H9 (cell line): ENCODE data around the gene TMEM131. TPM values are rescaled to one million over a fixed set of nuclear protein-coding genes. Genes with fewer than 3 reads are reported as not detected.
A peak's percentile ranks its signal among the peaks of the same experiment; 100 is the strongest.

Experiments used
- DNase-seq: peaks from one replicate; pipeline ENCODE4 v3.0.0-alpha.2; 2017
- H2AFZ ChIP-seq: one replicate; pipeline ENCODE4 v1.6.1; 2013; ENCODE audit warnings: mild to moderate bottlenecking, low read length, control low read depth, moderate library complexity
- H2AK5ac ChIP-seq: 2 replicates; pipeline ENCODE4 v1.6.1; 2013; ENCODE audit warnings: low read length, control low read depth, mixed read lengths; ENCODE audit not compliant: insufficient read length
- H2BK120ac ChIP-seq: one replicate; pipeline ENCODE4 v1.6.1; 2013; ENCODE audit warnings: low read depth, mild to moderate bottlenecking, low read length, control low read depth, inconsistent platforms; ENCODE audit not compliant: poor library complexity, severe bottlenecking
- H2BK12ac ChIP-seq: 2 replicates; pipeline ENCODE4 v1.6.1; 2013; ENCODE audit warnings: low read length, control low read depth, mixed read lengths, low read depth; ENCODE audit not compliant: insufficient read length
- H2BK15ac ChIP-seq: 2 replicates; pipeline ENCODE4 v1.6.1; 2013; ENCODE audit warnings: low read depth, low read length, control low read depth
- H2BK20ac ChIP-seq: one replicate; pipeline ENCODE4 v1.6.1; 2013; ENCODE audit warnings: low read depth, mild to moderate bottlenecking, low read length, control low read depth, inconsistent platforms; ENCODE audit not compliant: poor library complexity, severe bottlenecking
- H2BK5ac ChIP-seq: 2 replicates; pipeline ENCODE4 v1.6.1; 2013; ENCODE audit warnings: low read length, control low read depth, mixed read lengths; ENCODE audit not compliant: insufficient read length
- H3K14ac ChIP-seq: 2 replicates; pipeline ENCODE4 v1.6.1; 2013; ENCODE audit warnings: low read length, control low read depth; ENCODE audit not compliant: insufficient read depth
- H3K18ac ChIP-seq: 2 replicates; pipeline ENCODE4 v1.6.1; 2013; ENCODE audit warnings: low read depth, mild to moderate bottlenecking, mixed read lengths, low read length, control low read depth; ENCODE audit not compliant: insufficient read length
- H3K23ac ChIP-seq: 2 replicates; pipeline ENCODE4 v1.6.1; 2013; ENCODE audit warnings: low read length, control low read depth, mixed read lengths, low read depth; ENCODE audit not compliant: insufficient read length
- H3K23me2 ChIP-seq: 2 replicates; pipeline ENCODE4 v1.6.1; 2013; ENCODE audit warnings: low read depth, mild to moderate bottlenecking, mixed read lengths, low read length, control low read depth; ENCODE audit not compliant: insufficient read length, poor library complexity, severe bottlenecking
- H3K27ac ChIP-seq: 2 replicates; pipeline ENCODE4 v1.5.1; 2013; ENCODE audit warnings: low read length, control low read depth, mixed read lengths, low read depth; ENCODE audit not compliant: insufficient read length
- H3K27me3 ChIP-seq: 2 replicates; pipeline ENCODE4 v1.6.1; 2013; ENCODE audit warnings: low read length, control low read depth, inconsistent platforms; ENCODE audit not compliant: insufficient read depth
- H3K4ac ChIP-seq: 2 replicates; pipeline ENCODE4 v1.6.1; 2013; ENCODE audit warnings: low read depth, mild to moderate bottlenecking, control low read depth, inconsistent platforms, low read length, moderate library complexity
- H3K4me1 ChIP-seq: 2 replicates; pipeline ENCODE4 v1.6.1; 2013; ENCODE audit warnings: low read length, control low read depth, inconsistent platforms; ENCODE audit not compliant: insufficient read depth
- H3K4me2 ChIP-seq: 2 replicates; pipeline ENCODE4 v1.6.1; 2013; ENCODE audit warnings: low read length, control low read depth, mixed read lengths; ENCODE audit not compliant: insufficient read length, insufficient read depth
- H3K56ac ChIP-seq: 2 replicates; pipeline ENCODE4 v1.6.1; 2013; ENCODE audit warnings: low read depth, mild to moderate bottlenecking, mixed read lengths, low read length, control low read depth; ENCODE audit not compliant: insufficient read length
- H3K79me1 ChIP-seq: 2 replicates; pipeline ENCODE4 v1.6.1; 2013; ENCODE audit warnings: low read depth, mild to moderate bottlenecking, moderate library complexity, low read length, control low read depth, inconsistent platforms; ENCODE audit not compliant: insufficient read depth, poor library complexity, severe bottlenecking
- H3K79me2 ChIP-seq: 2 replicates; pipeline ENCODE4 v1.6.1; 2013; ENCODE audit warnings: low read length, control low read depth, inconsistent platforms; ENCODE audit not compliant: insufficient read depth
- H3K9ac ChIP-seq: 2 replicates; pipeline ENCODE4 v1.6.1; 2013; ENCODE audit warnings: low read length, control low read depth, mixed read lengths; ENCODE audit not compliant: insufficient read length; ENCODE audit errors: extremely low read depth
- H3K9me3 ChIP-seq: one replicate; pipeline ENCODE4 v1.6.1; 2013; ENCODE audit warnings: low read depth, low read length, inconsistent platforms; ENCODE audit not compliant: control insufficient read depth
- H3T11ph ChIP-seq: one replicate; pipeline ENCODE4 v1.6.1; 2013; ENCODE audit warnings: mild to moderate bottlenecking, low read length, control low read depth, inconsistent platforms
- H4K20me1 ChIP-seq: one replicate; pipeline ENCODE4 v1.6.1; 2013; ENCODE audit not compliant: control insufficient read depth, insufficient read length, insufficient read depth
- H4K5ac ChIP-seq: 2 replicates; pipeline ENCODE4 v1.6.1; 2013; ENCODE audit warnings: low read depth, mild to moderate bottlenecking, mixed read lengths, low read length, control low read depth; ENCODE audit not compliant: insufficient read length
- H4K8ac ChIP-seq: replicated peaks from 2 replicates; pipeline ENCODE4 v1.6.1; 2013; ENCODE audit warnings: low read length, control low read depth, mixed read lengths, low read depth; ENCODE audit not compliant: insufficient read length
- H4K91ac ChIP-seq: 2 replicates; pipeline ENCODE4 v1.6.1; 2013; ENCODE audit warnings: low read depth, mild to moderate bottlenecking, moderate library complexity, mixed read lengths, low read length, control low read depth; ENCODE audit not compliant: insufficient read length
- H3K27ac Mint-ChIP-seq, 3 experiments: 2 replicates in 2 of 3; 3 replicates in 1 of 3; pipeline ENCODE4 v1.8.0; 2020 to 2021; ENCODE audit warnings: mixed read lengths in 3 of 3, mild to moderate bottlenecking in 1 of 3, moderate library complexity in 1 of 3
- H3K27me3 Mint-ChIP-seq: 2 replicates; pipeline ENCODE4 v1.8.0; 2021; ENCODE audit warnings: low read depth, mild to moderate bottlenecking, moderate library complexity, mixed read lengths
- H3K36me3 Mint-ChIP-seq, 3 experiments: 2 replicates in 2 of 3; 3 replicates in 1 of 3; pipeline ENCODE4 v1.8.0; 2020 to 2021; ENCODE audit warnings: low read depth in 3 of 3, mixed read lengths in 3 of 3; ENCODE audit not compliant: insufficient read depth in 1 of 3
- H3K4me1 Mint-ChIP-seq, 2 experiments: 2 replicates each; pipeline ENCODE4 v1.8.0; 2020; ENCODE audit warnings: mixed read lengths in 2 of 2
- H3K4me3 Mint-ChIP-seq, 2 experiments: 2 replicates in 1 of 2; 3 replicates in 1 of 2; pipeline ENCODE4 v1.8.0; 2020 to 2021; ENCODE audit warnings: mild to moderate bottlenecking in 2 of 2, mixed read lengths in 2 of 2, moderate library complexity in 1 of 2
- H3K9me3 Mint-ChIP-seq, 2 experiments: 2 replicates in 1 of 2; 3 replicates in 1 of 2; pipeline ENCODE4 v1.8.0; 2020; ENCODE audit warnings: mild to moderate bottlenecking in 2 of 2, mixed read lengths in 2 of 2, moderate library complexity in 1 of 2
- WGBS: extraction: QIAGEN DNeasy Blood & Tissue Kit; methylation state at CpG from one replicate; pipeline ENCODE4 v1.1.7; 2013; ENCODE audit warnings: missing lambda C conversion rate, low lambda C conversion rate, mixed read lengths; ENCODE audit not compliant: insufficient read length; ENCODE audit errors: extremely low coverage; 5-methylcytosine and 5-hydroxymethylcytosine counted together
- total RNA-seq: library from RNA; stranded (reverse); gene quantifications from 2 replicates; pipeline ENCODE4 v1.2.1, GENCODE V29; 2021
- TF ChIP-seq, protein P1 (sequence below): fragments of 200-600 bp; sonication (generic); conservative IDR thresholded peaks from 3 replicates; pipeline ENCODE4 v1.8.0; 2021; ENCODE audit warnings: antibody characterized with exemption, mild to moderate bottlenecking

TMEM131 gene
- total RNA-seq, 1 experiment from 2014 or later, result 20.9 TPM

GRCh38 chr2:97740590-97741182, 255.1 kb downstream of the TMEM131 start:
- H3K4me1 Mint-ChIP-seq, result peaks cover 16 to 17% of the 10 kb centered on the region in 2 experiments
- no peak overlapping the region for H3K9ac ChIP-seq
- no peak overlapping the region for H2AFZ ChIP-seq
- no peak overlapping the region for H2BK5ac ChIP-seq
- H3K56ac ChIP-seq, result no peak overlapping the region
- peak; percentile 80 for DNase-seq
- H3K4me2 ChIP-seq, result no peak overlapping the region
- no CpG with 5 or more reads among the region's 19 CpGs for WGBS
- 0 out of 5 replicates have a peak overlapping the region, but pooled peaks of 1 of the 2 experiments have one; percentile 38 for H3K4me3 Mint-ChIP-seq
- H2BK120ac ChIP-seq, result no peak overlapping the region
- H2BK12ac ChIP-seq, result no peak overlapping the region
- H3K27me3 Mint-ChIP-seq, result peaks cover 16% of the 10 kb centered on the region
- no peaks in the 10 kb centered on the region for H3K79me2 ChIP-seq
- TF ChIP-seq, protein P1, sequence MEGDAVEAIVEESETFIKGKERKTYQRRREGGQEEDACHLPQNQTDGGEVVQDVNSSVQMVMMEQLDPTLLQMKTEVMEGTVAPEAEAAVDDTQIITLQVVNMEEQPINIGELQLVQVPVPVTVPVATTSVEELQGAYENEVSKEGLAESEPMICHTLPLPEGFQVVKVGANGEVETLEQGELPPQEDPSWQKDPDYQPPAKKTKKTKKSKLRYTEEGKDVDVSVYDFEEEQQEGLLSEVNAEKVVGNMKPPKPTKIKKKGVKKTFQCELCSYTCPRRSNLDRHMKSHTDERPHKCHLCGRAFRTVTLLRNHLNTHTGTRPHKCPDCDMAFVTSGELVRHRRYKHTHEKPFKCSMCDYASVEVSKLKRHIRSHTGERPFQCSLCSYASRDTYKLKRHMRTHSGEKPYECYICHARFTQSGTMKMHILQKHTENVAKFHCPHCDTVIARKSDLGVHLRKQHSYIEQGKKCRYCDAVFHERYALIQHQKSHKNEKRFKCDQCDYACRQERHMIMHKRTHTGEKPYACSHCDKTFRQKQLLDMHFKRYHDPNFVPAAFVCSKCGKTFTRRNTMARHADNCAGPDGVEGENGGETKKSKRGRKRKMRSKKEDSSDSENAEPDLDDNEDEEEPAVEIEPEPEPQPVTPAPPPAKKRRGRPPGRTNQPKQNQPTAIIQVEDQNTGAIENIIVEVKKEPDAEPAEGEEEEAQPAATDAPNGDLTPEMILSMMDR, result peak; percentile 85
- H3K27ac ChIP-seq, result no peak overlapping the region
- no peak overlapping the region for H3K18ac ChIP-seq
- H3K27me3 ChIP-seq, result no peaks in the 10 kb centered on the region
- no peak overlapping the region for H3K4ac ChIP-seq
- H3K14ac ChIP-seq, result no peak overlapping the region
- H3K79me1 ChIP-seq, result no peaks in the 10 kb centered on the region
- no peak overlapping the region; a peak in 1 of 7 replicates for H3K27ac Mint-ChIP-seq
- H4K8ac ChIP-seq, result no peak overlapping the region
- H3K9me3 Mint-ChIP-seq, result no peaks in the 10 kb centered on the region; a peak in 2 of 5 replicates
- H3K23ac ChIP-seq, result no peak overlapping the region
- no peaks in the 10 kb centered on the region for H3K4me1 ChIP-seq
- H3K36me3 Mint-ChIP-seq, result peaks cover 0 to 2% (median 2%) of the 10 kb centered on the region in 3 experiments; a peak in 4 of 7 replicates
- H3T11ph ChIP-seq, result no peak overlapping the region
- no peak overlapping the region for H2BK15ac ChIP-seq
- no peaks in the 10 kb centered on the region for H4K20me1 ChIP-seq
- H4K91ac ChIP-seq, result no peak overlapping the region
- no peak overlapping the region for H2BK20ac ChIP-seq
- H4K5ac ChIP-seq, result no peak overlapping the region
- no peak overlapping the region for H2AK5ac ChIP-seq
- H3K9me3 ChIP-seq, result no peaks in the 10 kb centered on the region
- no peaks in the 10 kb centered on the region for H3K23me2 ChIP-seq
